Femur (tissue), 1 donor: ENCODE results near the gene OOSP4A.

Experiments used
- DNase-seq: peaks from one replicate; pipeline ENCODE4 v3.0.0-alpha.2; 2017

OOSP4A gene

DNA sequence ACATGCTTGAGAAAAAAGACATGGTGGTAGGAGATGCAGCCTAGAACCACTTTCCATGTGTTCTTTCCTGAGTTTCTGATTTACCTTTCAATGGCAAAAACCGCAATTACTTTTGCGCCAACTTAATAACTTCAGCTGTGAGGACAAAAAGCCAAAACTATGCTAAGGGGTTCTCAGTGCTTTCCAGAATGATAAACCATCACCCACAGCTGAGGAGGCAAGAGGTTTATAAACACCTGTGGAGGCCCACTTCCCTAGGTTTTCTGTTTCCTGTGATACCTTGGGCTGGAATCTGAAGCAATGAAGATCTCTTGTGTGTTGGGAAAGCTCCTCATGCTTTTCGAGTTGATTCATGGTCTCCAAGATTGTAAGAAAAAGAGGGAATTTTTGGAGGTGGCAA is at the start of gene OOSP4A:
Gene OOSP4A, plus strand, starts transcription at position 301 of the 400 bp plus-strand sequence. Its CDS starts 0 bp downstream, at position 301.
- DNase-seq: no peak

GRCh38 chr11:59918480-59918879 is 45.4 kb upstream of the OOSP4A start:
- DNase-seq: no peak

DNA sequence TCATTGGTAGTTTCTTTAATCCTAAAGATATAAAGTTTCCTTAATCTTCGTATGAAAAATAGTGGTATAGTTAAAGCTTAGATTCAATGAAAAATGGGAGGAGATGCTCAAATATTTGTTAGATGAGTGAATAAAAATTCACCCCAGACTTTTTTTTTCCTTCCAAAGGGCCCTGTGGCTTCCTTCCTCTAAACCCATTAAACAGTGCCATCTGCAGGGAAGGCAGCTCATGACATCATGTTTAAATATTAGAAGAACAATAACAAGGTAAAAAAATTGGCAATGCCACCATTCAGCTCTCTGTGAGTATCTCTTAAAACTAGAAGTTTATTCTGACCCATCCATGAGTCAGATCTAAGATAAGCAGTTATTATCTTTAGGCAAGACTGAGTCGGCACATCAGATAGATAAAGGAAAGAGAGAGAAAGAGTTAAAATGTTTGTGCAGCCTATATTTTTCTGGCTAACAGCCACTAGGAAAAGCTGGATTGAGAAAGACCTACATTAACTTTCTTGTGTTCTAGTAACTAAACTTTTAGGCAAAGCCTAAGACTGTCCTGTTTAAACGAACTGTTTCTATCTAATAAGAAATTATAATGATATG is 44.7 kb upstream of the OOSP4A start:
- no peak for DNase-seq

DNA sequence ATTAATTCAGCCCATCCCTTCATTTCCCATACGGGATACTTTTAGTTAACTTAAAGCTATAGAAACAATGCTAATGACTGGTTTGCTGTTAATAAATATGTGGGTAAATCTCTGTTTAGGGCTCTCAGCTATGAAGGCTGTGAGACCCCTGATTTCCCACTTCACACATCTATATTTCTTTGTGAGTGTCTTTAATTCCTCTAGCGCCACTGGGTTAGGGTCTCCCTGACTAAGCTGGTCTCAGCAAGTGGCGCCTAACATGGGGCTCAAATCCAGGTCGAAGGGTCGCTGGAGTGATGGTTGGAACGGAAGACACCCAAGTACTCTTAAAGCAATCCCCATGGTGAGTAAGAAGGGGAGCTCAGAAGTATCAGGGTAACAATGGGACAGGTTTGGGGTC is 40.0 kb upstream of the OOSP4A start:
- no peak for DNase-seq

- DNase-seq: no peak
Observed at GRCh38 chr11:59931688-59932087, 32.1 kb upstream of the OOSP4A start.

DNA sequence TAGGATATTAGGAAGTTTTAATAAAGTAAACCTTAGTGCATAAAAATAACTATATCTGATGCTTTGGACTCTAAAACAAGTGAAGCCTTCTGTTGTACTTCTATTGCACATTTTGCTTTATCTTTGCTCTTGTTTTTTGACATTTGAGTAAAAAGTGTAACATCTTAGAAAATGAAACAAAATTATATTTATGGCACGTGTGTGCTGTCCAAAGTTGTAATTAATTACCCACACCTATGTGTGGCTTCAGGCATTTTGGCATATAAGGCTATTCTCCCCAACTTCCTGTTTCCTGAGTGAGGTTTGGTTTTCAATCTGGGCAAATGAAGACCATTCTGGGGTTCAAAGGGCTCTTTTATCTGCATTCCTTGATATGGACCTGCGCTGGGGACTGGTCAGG is 25.7 kb upstream of the OOSP4A start, which contains the start of gene OOSP1:
Gene OOSP1, plus strand, starts transcription at position 301 of the 400 bp plus-strand sequence. Its CDS starts 23 bp downstream, at position 324.
- no peak for DNase-seq

GRCh38 chr11:59938718-59939117 is 25.1 kb upstream of the OOSP4A start:
- no peak for DNase-seq

GRCh38 chr11:59939482-59939881 is 24.4 kb upstream of the OOSP4A start:
- no peak for DNase-seq

GRCh38 chr11:59941091-59941490 is 22.7 kb upstream of the OOSP4A start:
- no peak for DNase-seq

GRCh38 chr11:59943997-59944714 is 19.7 kb upstream of the OOSP4A start:
- DNase-seq: no peak

DNA sequence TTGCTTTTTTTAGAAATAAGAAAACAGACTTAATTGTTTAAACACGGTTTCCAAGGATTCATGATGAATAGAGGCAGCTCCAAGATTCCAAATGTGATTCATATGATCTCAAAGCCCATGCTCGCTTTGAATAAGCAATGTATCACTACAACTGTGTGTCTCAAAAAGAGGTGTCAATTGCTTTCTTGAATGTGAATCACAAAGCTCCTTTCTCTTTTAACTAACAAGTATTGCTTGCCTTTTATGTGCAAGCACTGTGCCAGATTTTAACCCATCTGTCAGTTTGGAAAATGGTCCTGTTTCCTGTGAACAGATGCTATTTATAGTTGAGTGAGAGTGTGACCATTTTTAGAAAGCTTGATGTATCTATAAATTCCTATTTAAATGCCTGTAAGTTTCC is 19.1 kb upstream of the OOSP4A start:
- DNase-seq: no peak

- DNase-seq: no peak
Observed at GRCh38 chr11:59953463-59954218, 10.2 kb upstream of the OOSP4A start.

- no peak for DNase-seq
Observed at GRCh38 chr11:59954219-59954847, 9.5 kb upstream of the OOSP4A start.

DNA sequence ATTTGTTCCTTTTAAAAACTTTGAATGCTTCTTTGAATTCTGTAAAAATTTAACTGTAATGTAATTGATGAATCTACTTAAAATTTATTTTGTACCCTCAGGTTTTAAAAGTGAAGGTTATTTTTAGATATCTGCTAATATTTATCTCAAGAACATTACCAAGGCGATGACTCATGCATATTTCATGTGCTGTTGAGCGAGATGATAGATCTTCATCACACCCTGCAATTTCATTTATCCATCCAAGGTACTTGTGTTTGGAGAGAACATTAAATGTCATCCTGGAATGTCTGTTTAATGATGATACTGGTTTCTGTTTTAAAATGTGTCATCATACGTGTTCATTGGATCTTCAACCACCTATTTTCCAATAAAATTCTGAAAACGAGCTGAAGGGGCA is 6.7 kb upstream of the OOSP4A start:
- DNase-seq: no peak

GRCh38 chr11:59960502-59961381 is 3.1 kb upstream of the OOSP4A start:
- no peak for DNase-seq

GRCh38 chr11:59962107-59962482 is 1.7 kb upstream of the OOSP4A start:
- no peak for DNase-seq

- DNase-seq: no peak
Observed at GRCh38 chr11:59965424-59965823, 1.6 kb downstream of the OOSP4A start.

DNA sequence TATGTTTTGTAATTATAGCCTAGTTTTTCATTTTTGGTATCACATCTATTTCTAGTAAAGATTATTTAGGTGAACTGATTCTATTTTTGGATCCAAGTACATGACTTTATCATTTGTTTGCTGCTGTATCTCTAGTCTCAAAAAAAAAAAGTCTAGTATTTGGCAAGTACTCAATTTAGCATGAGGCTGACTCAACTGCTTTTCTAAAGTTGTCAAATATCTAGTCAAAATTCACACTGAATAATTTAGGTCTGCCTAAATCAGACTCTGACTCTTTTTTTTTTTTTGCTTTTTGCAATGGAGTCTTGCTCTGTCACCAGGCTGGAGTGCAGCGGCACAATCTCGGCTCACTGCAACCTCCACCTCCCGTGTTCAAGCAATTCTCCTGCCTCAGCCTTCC is 2.4 kb downstream of the OOSP4A start:
- no peak for DNase-seq

GRCh38 chr11:59967677-59968394 is 4.0 kb downstream of the OOSP4A start:
- no peak for DNase-seq

DNA sequence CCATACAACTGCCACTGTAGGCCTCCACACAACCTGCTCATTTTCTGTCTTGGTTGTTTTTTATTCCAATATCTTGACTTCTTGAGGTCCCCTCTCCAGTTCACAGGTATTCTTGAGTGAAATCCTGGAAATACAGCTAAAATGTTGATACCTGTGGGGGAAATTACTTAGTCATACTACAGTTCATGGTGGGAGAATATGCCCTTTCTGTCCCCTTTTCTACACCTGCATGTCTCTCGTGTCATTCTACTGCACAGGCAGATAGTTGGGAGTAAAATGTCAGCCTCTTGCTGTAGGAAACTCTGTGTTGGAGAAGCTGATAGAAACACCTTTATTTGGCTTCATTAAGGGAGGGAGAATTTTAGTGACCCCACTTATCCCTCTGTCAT is 4.6 kb downstream of the OOSP4A start:
- no peak for DNase-seq

- no peak for DNase-seq
Observed at GRCh38 chr11:59973097-59973496, 9.3 kb downstream of the OOSP4A start.
